GM19043 (cell line): ENCODE measurements around the gene KCNK10.
"Not testable (repeated sequence)": the region's sequence is repeated elsewhere in the genome, so short reads cannot be mapped to it uniquely, and the experiment has no call there.

Experiments used
- ATAC-seq: cut with Tn5 transposase; IDR thresholded peaks from one replicate; pipeline ENCODE4 v1.9.1; 2021; ENCODE audit warnings: low read depth; ENCODE audit not compliant: unreplicated experiment

Gene KCNK10

GRCh38 chr14:88271205-88271604, 51.9 kb downstream of the KCNK10 start:
- no peak for ATAC-seq

GRCh38 chr14:88270776-88271175, 52.3 kb downstream of the KCNK10 start:
- ATAC-seq, result no peak

- ATAC-seq, result no peak
These were observed 53.2 kb downstream of the KCNK10 start for GRCh38 chr14:88269806-88270420.

- ATAC-seq, result no peak
These were observed 56.6 kb downstream of the KCNK10 start for GRCh38 chr14:88266474-88266873.

GRCh38 chr14:88264116-88264515, 59.0 kb downstream of the KCNK10 start:
- no peak for ATAC-seq

GRCh38 chr14:88261302-88261701, 61.8 kb downstream of the KCNK10 start:
- ATAC-seq, result not testable (repeated sequence)

- ATAC-seq, result no peak
These were observed 65.0 kb downstream of the KCNK10 start for GRCh38 chr14:88258021-88258420.

- ATAC-seq, result no peak
These were observed 65.8 kb downstream of the KCNK10 start for GRCh38 chr14:88256997-88257950.

- no peak for ATAC-seq
These were observed 67.3 kb downstream of the KCNK10 start for GRCh38 chr14:88255798-88256197.

- ATAC-seq, result no peak
These were observed 67.9 kb downstream of the KCNK10 start for GRCh38 chr14:88255196-88255595.

GRCh38 chr14:88252498-88252897, 70.6 kb downstream of the KCNK10 start:
- ATAC-seq, result no peak

- no peak for ATAC-seq
These were observed 71.4 kb downstream of the KCNK10 start for GRCh38 chr14:88251650-88252049.

GRCh38 chr14:88249266-88249665, 73.8 kb downstream of the KCNK10 start:
- no peak for ATAC-seq

GRCh38 chr14:88248606-88249005, 74.5 kb downstream of the KCNK10 start:
- no peak for ATAC-seq

- ATAC-seq, result no peak
These were observed 75.8 kb downstream of the KCNK10 start for GRCh38 chr14:88247228-88247627.

GRCh38 chr14:88245321-88245720, 77.7 kb downstream of the KCNK10 start:
- no peak for ATAC-seq

- ATAC-seq, result no peak
These were observed 79.1 kb downstream of the KCNK10 start for GRCh38 chr14:88243946-88244345.

- no peak for ATAC-seq
These were observed 80.6 kb downstream of the KCNK10 start for GRCh38 chr14:88242446-88242845.

- no peak for ATAC-seq
These were observed 81.3 kb downstream of the KCNK10 start for GRCh38 chr14:88241810-88242209.

GRCh38 chr14:88234442-88234841, 88.6 kb downstream of the KCNK10 start:
- ATAC-seq, result no peak

- no peak for ATAC-seq
These were observed 89.2 kb downstream of the KCNK10 start for GRCh38 chr14:88233915-88234314.

- no peak for ATAC-seq
These were observed 90.3 kb downstream of the KCNK10 start for GRCh38 chr14:88232771-88233170.
